HCT116 (cell line): ENCODE data around the gene MCC. TPM values are rescaled to one million over a fixed set of nuclear protein-coding genes. Genes with fewer than 3 reads are reported as not detected.

Source experiments
- ATAC-seq: fragments of 200-7000 bp; cut with Tn5 transposase; 2 replicates; pipeline ENCODE4 v1.9.1; 2020; ENCODE audit warnings: mild to moderate bottlenecking, moderate library complexity
- BruUV-seq: library from RNA; stranded (reverse); fragments of 400-500 nt; replicated peaks from 2 replicates; lab custom pipeline; 2021; lab: Mats Ljungman, UMichigan
- CTCF ChIA-PET: fragments of 300-600 bp; sonication (Branson Sonifier 250); formaldehyde crosslinking; loops from one replicate; lab custom pipeline; 2021; ENCODE audit warnings: antibody characterized with exemption; lab: Charles Lee
- POLR2A ChIA-PET: fragments of 300-600, 350-600 bp; sonication (Branson Sonifier 250); formaldehyde crosslinking; loops from one replicate; lab custom pipeline; 2021; ENCODE audit warnings: antibody characterized with exemption; lab: Charles Lee
- RAD21 ChIA-PET, 2 experiments: fragments of 300-600 bp; sonication (Branson Sonifier 250); formaldehyde crosslinking; loops; one replicate each; lab custom pipeline; 2023; ENCODE audit warnings: low total read pairs in 2 of 2; ENCODE audit not compliant: uncharacterized antibody in 2 of 2, unreplicated experiment in 2 of 2, low non-redundant PET in 1 of 2; lab: Charles Lee
- DNase-seq: peaks from one replicate; pipeline ENCODE4 v3.0.0-alpha.2; 2010; ENCODE audit warnings: low read depth, low spot score
- H2AFZ ChIP-seq: fragments of 200-600 bp; shearing (Covaris generic), sonication (generic); 2 replicates; pipeline ENCODE4 v1.6.1; 2017; ENCODE audit warnings: low read depth, mixed run types, mixed read lengths, antibody characterized with exemption, low read length; ENCODE audit not compliant: poor library complexity, severe bottlenecking
- H3K27ac ChIP-seq: 2 replicates; pipeline ENCODE4 v1.5.1; 2012; ENCODE audit warnings: low read depth, low read length
- H3K27me3 ChIP-seq: fragments of 200-600 bp; sonication (generic); 2 replicates; pipeline ENCODE4 v1.6.1; 2016; ENCODE audit warnings: mixed run types, low read length, mixed read lengths; ENCODE audit not compliant: insufficient read depth
- H3K36me3 ChIP-seq, 2 experiments: fragments of 200-500 bp in 1 of 2; fragments of 200-600 bp in 1 of 2; sonication (Bioruptor generic) in 1 of 2; sonication (generic) in 1 of 2; 2 replicates each; pipeline versions ENCODE4 v1.5.1 to v1.6.1; 2014 to 2016; ENCODE audit warnings: low read length in 2 of 2, inconsistent platforms in 1 of 2, mixed read lengths in 1 of 2, mixed run types in 1 of 2; ENCODE audit not compliant: insufficient read depth in 2 of 2, control insufficient read depth in 1 of 2
- H3K4me1 ChIP-seq, 2 experiments: fragments of 200-600 bp in 1 of 2; sonication (generic) in 1 of 2; 2 replicates each; pipeline versions ENCODE4 v1.5.1 to v1.6.1; 2012 to 2017; ENCODE audit warnings: low read length in 2 of 2, inconsistent platforms in 1 of 2, mild to moderate bottlenecking in 1 of 2, mixed read lengths in 1 of 2, mixed run types in 1 of 2, moderate library complexity in 1 of 2; ENCODE audit not compliant: insufficient read depth in 2 of 2, control insufficient read depth in 1 of 2
- H3K4me2 ChIP-seq: fragments of 200-600 bp; sonication (generic); 2 replicates; pipeline ENCODE4 v1.6.1; 2017; ENCODE audit warnings: mixed run types, low read length, mixed read lengths
- H3K4me3 ChIP-seq, 2 experiments: fragments of 200-600 bp in 1 of 2; sonication (generic) in 1 of 2; replicated peaks in 1 of 2; 2 replicates each; pipeline ENCODE4 v1.5.1; 2011 to 2016; ENCODE audit warnings: low read length in 2 of 2, control low read depth in 1 of 2, low read depth in 1 of 2, mild to moderate bottlenecking in 1 of 2, mixed read lengths in 1 of 2, mixed run types in 1 of 2
- H3K79me2 ChIP-seq: fragments of 200-600 bp; sonication (generic); 2 replicates; pipeline ENCODE4 v1.6.1; 2017; ENCODE audit warnings: mild to moderate bottlenecking, mixed run types, low read length, moderate library complexity, mixed read lengths; ENCODE audit not compliant: insufficient read depth
- H3K9ac ChIP-seq: fragments of 200-600 bp; sonication (generic); 2 replicates; pipeline ENCODE4 v1.6.1; 2016; ENCODE audit warnings: low read length, mixed read lengths
- H3K9me2 ChIP-seq: fragments of 200-600 bp; sonication (generic), shearing (Covaris generic); 2 replicates; pipeline ENCODE4 v1.6.1; 2017; ENCODE audit warnings: mixed run types, mild to moderate bottlenecking, moderate library complexity; ENCODE audit not compliant: insufficient read depth
- H3K9me3 ChIP-seq, 2 experiments: fragments of 200-500 bp in 1 of 2; fragments of 200-600 bp in 1 of 2; sonication (Bioruptor generic) in 1 of 2; sonication (generic) in 1 of 2; 2 replicates each; pipeline ENCODE4 v1.6.1; 2014 to 2017; ENCODE audit warnings: low read length in 2 of 2, mixed read lengths in 2 of 2, inconsistent platforms in 1 of 2, low read depth in 1 of 2, mild to moderate bottlenecking in 1 of 2, mixed run types in 1 of 2, moderate library complexity in 1 of 2; ENCODE audit not compliant: control insufficient read depth in 1 of 2, insufficient read depth in 1 of 2
- H4K20me1 ChIP-seq: fragments of 200-600 bp; sonication (generic), shearing (Covaris generic); 2 replicates; pipeline ENCODE4 v1.6.1; 2017; ENCODE audit warnings: mixed run types, mild to moderate bottlenecking, moderate library complexity; ENCODE audit not compliant: insufficient read depth
- CBX3 ChIP-seq: IDR thresholded peaks from 2 replicates; pipeline ENCODE4 v1.6.1; 2012; ENCODE audit warnings: low read depth
- CEBPB ChIP-seq: IDR thresholded peaks from 2 replicates; pipeline ENCODE4 v1.6.1; 2012; ENCODE audit warnings: low read depth
- SIN3A ChIP-seq: IDR thresholded peaks from 2 replicates; pipeline ENCODE4 v1.6.1; 2012; ENCODE audit warnings: low read depth
- SRF ChIP-seq: IDR thresholded peaks from 2 replicates; pipeline ENCODE4 v1.6.1; 2012; ENCODE audit warnings: low read depth
- TCF7L2 ChIP-seq: IDR thresholded peaks from 2 replicates; pipeline ENCODE4 v1.7.0; 2011; ENCODE audit warnings: borderline replicate concordance, inconsistent platforms; ENCODE audit not compliant: insufficient read depth, insufficient read length; ENCODE audit errors: extremely low read depth
- ZBTB33 ChIP-seq: IDR thresholded peaks from 2 replicates; pipeline ENCODE4 v1.6.1; 2011; ENCODE audit warnings: mild to moderate bottlenecking, low read length, moderate library complexity; ENCODE audit not compliant: insufficient replicate concordance; ENCODE audit errors: extremely low read depth
- ZFX ChIP-seq: fragments of 450-650 bp; IDR thresholded peaks from 2 replicates; pipeline ENCODE4 v1.6.1; 2017
- ZNF274 ChIP-seq: fragments of 200-500 bp; sonication (Bioruptor generic); IDR thresholded peaks from 2 replicates; pipeline ENCODE4 v1.6.1; 2014; ENCODE audit warnings: mild to moderate bottlenecking, low read depth, low read length, inconsistent platforms
- intact Hi-C: fragments of 100-400 bp; cut with micrococcal nuclease; formaldehyde crosslinking; loops from 2 replicates; pipeline ENCODE4 v1.10.0; 2022
- total RNA-seq: library from RNA; stranded (reverse); gene quantifications from one replicate; pipeline ENCODE4 v1.2.1, GENCODE V29; 2021; ENCODE audit not compliant: unreplicated experiment
- TF ChIP-seq, protein P1 (sequence below), 3 experiments: fragments of 200-600 bp in 1 of 3; sonication (generic) in 1 of 3; IDR thresholded peaks in 2 of 3; conservative IDR thresholded peaks in 1 of 3; 2 replicates each; pipeline ENCODE4 v1.5.1; 2012 to 2017; ENCODE audit warnings: low read depth in 2 of 3, low read length in 2 of 3, antibody characterized with exemption in 1 of 3, borderline replicate concordance in 1 of 3, control low read depth in 1 of 3, mild to moderate bottlenecking in 1 of 3, mixed read lengths in 1 of 3, mixed run types in 1 of 3, moderate library complexity in 1 of 3; ENCODE audit not compliant: insufficient read depth in 1 of 3
- TF ChIP-seq, protein P2 (sequence below): IDR thresholded peaks from 2 replicates; pipeline ENCODE4 v1.6.1; 2012

MCC gene
- total RNA-seq, 1 experiment from 2014 or later, result 20.1 TPM

- Histone ChIP-seq H3K9me2 (no peaks in the 10 kb centered on the region), H3K27ac (no peak overlapping the region), H3K4me1 (peaks cover 9 to 16% of the 10 kb centered on the region in 2 experiments; a peak in 3 of 4 replicates), H2AFZ (no peak overlapping the region), H3K4me3 (no peak overlapping the region), H4K20me1 (no peaks in the 10 kb centered on the region), H3K79me2 (no peaks in the 10 kb centered on the region), H3K9ac (no peak overlapping the region), H3K9me3 (no peaks in the 10 kb centered on the region), H3K27me3 (no peaks in the 10 kb centered on the region), H3K4me2 (no peak overlapping the region), H3K36me3 (no peaks in the 10 kb centered on the region)
- no TSS peak for BruUV-seq
- ATAC-seq, result no peak
- POLR2A ChIA-PET, result no interaction called here
- no peak for DNase-seq
- intact Hi-C loops, result no loop called here
- TF ChIP-seq, protein P1, sequence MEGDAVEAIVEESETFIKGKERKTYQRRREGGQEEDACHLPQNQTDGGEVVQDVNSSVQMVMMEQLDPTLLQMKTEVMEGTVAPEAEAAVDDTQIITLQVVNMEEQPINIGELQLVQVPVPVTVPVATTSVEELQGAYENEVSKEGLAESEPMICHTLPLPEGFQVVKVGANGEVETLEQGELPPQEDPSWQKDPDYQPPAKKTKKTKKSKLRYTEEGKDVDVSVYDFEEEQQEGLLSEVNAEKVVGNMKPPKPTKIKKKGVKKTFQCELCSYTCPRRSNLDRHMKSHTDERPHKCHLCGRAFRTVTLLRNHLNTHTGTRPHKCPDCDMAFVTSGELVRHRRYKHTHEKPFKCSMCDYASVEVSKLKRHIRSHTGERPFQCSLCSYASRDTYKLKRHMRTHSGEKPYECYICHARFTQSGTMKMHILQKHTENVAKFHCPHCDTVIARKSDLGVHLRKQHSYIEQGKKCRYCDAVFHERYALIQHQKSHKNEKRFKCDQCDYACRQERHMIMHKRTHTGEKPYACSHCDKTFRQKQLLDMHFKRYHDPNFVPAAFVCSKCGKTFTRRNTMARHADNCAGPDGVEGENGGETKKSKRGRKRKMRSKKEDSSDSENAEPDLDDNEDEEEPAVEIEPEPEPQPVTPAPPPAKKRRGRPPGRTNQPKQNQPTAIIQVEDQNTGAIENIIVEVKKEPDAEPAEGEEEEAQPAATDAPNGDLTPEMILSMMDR (IDR thresholded peaks at IDR 0.05 in 2 of 3, conservative IDR thresholded peaks at IDR 0.05 in 1 of 3; ENCODE audit: borderline replicate concordance in 1 of 3, insufficient read depth in 1 of 3, low read depth in 2 of 3, low read length in 2 of 3), result no peak
- TF ChIP-seq CEBPB, result no peak
- no peak for TF ChIP-seq ZFX
- TF ChIP-seq SRF, result no peak
- no peak for TF ChIP-seq ZBTB33
- TF ChIP-seq CBX3, result no peak
- no peak for TF ChIP-seq ZNF274
- TF ChIP-seq SIN3A, result no peak
- TF ChIP-seq TCF7L2, result no peak
- TF ChIP-seq, protein P2, sequence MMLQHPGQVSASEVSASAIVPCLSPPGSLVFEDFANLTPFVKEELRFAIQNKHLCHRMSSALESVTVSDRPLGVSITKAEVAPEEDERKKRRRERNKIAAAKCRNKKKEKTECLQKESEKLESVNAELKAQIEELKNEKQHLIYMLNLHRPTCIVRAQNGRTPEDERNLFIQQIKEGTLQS, result no peak
- CTCF ChIA-PET, result no interaction called here
- RAD21 ChIA-PET, result interaction anchor here in 1 of 2 experiments (0.6 kb wide), 1 partner anchor 96 kb away, joined by 3 read pairs; no protein-coding TSS in a partner anchor
Observed at GRCh38 chr5:113221294-113222176, 266.7 kb downstream of the MCC start.
